Putamen (tissue), 1 donor: Measurements from ENCODE around the gene CDH18.
A peak's percentile ranks its signal among the peaks of the same experiment; 100 is the strongest.

ENCODE experiments used
- DNase-seq: peaks from one replicate; pipeline ENCODE4 v3.0.0-alpha.2; 2016; ENCODE audit warnings: low spot score

CDH18 gene

GRCh38 chr5:19733612-19734495 is 254.1 kb downstream of the CDH18 start:
- DNase-seq, result no peak

DNA sequence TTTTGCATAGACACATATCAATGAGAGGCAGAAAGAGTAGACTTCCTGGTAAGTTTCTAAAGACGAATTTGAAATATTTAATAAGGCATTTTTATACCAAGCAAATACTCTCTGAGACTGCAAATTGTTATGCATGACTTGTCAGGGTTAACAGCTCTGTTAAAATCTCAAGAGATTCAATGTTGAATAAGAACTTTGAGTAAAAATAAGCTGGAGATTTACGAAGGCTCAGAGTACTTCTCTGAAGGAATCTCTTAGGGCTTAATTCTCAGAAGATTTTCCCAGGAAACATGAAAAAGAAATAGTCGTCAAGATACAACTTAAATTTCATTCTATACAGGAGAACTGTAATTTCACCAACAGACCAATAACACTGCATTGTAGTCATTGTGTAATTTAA is 259.4 kb downstream of the CDH18 start:
- no peak for DNase-seq

DNA sequence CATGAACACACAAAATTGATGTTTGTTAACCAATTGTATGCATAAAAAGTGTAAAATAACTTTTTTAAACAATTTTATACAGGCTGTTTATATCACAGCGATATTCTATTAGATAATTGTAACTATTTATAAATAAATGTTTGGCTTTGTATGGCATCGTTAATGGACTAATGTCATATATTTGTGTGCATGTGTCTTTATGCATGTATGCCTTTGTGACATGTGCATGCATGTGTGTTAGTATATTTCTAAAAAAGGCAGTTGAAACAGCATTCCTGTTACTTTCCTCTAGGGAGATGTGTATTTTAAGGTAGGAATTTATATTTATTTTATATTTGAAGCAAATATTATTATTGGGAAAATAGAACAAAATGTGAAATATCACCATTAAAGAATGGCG is 268.9 kb downstream of the CDH18 start:
- no peak for DNase-seq

DNA sequence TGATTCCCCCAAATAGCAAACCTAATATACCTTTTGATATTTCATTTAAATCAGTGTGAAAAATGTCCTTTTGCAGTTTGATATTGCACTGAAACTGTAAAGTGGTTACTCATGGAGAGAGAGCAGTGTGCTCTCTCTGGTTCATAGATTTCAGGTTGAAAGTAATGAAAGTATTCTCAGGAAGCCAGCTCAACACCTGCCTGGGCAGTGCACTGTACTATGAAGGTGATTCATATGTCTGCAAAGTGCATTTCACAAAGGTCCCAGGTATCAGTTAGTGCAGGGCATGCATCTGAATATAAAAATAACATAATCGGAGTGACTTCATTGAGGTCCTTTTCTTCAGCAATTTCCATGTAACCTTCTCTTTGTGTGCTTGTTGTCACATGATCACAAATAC is 274.3 kb downstream of the CDH18 start:
- no peak for DNase-seq

GRCh38 chr5:19709403-19709802 is 278.6 kb downstream of the CDH18 start:
- DNase-seq, result no peak

- no peak for DNase-seq
Observed at GRCh38 chr5:19706776-19707175, 281.2 kb downstream of the CDH18 start.

- no peak for DNase-seq
Observed at GRCh38 chr5:19701731-19702130, 286.3 kb downstream of the CDH18 start.

GRCh38 chr5:19694949-19695611 is 292.9 kb downstream of the CDH18 start:
- DNase-seq, result no peak

- DNase-seq, result no peak
Observed at GRCh38 chr5:19690978-19691377, 297.0 kb downstream of the CDH18 start.

DNA sequence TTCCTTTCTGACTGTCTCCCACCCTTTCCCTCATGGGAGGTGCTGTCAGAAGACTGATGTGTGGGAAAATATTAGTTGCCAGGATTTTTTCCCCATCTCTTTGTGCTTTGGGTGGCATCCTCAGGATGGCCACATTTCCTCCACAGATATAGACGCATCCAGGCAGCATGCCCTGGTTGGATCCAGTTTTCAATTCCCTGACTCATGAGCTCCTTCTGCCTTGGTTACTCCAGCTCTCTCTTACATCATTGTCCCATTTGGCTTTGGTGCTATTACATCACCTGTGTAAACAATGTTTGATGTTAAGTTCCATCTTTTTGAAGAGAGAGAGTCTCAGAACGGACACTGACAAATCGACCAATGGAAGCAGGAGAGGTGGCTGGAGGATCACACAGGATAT is 302.5 kb downstream of the CDH18 start:
- no peak for DNase-seq

GRCh38 chr5:19676895-19677294 is 311.1 kb downstream of the CDH18 start:
- no peak for DNase-seq

GRCh38 chr5:19660679-19661078 is 327.3 kb downstream of the CDH18 start:
- no peak for DNase-seq

DNA sequence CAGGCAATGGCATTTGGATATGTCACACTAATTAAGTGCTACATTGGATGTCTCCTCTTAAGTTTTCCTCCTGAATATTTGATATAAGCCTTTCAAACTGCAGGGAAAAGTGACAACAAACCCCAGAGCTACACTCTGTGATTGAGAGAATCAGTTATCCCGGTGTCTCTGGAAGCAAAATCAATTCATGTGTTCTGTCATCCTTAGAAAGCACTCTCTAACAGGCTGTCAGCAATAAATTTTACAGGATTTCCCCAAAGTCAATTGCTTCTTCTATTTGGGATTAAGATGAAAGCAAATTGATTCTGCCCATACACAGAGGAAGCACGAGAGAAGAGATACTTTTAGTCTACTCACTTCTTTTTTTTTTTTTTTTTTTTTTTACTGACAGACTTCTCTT is 332.4 kb downstream of the CDH18 start:
- no peak for DNase-seq

DNA sequence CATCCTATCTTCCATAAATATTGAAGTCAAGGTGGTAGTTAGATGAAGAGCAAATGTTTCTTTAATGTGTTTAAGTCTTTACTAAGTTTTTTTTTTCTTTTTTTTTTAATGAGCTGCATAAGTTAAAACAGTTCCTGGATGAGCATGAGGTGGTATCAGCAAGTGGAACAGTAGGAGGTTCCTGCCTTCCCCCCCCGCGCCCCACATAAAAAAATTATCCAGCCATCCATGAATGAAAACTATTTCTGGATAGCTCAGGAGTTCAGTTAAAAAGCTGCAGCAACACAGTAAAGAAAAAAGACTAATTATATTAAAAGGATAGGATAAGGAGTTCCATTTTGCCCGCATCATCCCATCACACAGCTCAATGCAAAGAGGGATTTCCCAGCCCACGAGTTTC is 349.5 kb downstream of the CDH18 start:
- DNase-seq, result no peak

GRCh38 chr5:19630876-19631275 is 357.1 kb downstream of the CDH18 start:
- no peak for DNase-seq

- DNase-seq, result no peak
Observed at GRCh38 chr5:19626211-19626610, 361.8 kb downstream of the CDH18 start.

DNA sequence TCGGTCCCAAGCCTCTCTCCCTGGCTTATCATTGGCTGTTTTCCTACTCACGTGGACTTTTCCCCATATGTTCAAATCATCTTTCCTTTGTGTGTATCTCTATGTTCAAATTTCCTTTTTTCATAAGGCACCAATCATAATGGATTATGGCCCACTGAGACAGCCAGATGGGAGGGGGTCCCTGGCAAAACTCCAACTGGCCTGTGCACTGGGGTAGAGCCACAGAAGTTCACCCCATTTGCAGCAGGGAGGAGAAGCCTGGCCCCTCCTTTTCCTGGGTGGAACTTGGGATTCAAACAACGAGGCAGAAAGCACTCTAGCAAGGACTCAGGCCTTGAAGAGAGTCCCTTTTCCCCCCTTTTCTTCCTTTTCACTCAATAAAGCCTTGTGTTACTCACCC is 362.4 kb downstream of the CDH18 start:
- no peak for DNase-seq

DNA sequence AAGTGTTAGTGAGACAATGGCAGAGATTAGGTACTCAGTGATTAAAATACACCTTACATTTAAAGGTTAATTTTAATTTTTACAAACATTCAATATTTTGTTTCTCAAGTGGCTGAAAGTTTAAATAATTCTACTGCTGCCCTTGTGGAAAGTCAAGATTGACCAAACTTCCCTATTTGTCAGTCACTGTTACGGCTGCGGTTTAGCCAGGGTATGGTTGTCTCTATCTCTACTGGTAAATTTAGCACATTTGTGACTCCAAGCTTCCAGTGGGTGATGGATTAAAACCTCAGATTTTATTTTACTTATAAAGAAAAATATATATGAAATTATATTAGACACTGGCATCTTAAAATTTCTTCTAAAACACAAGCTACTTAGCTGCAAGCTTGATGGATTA is 368.4 kb downstream of the CDH18 start:
- DNase-seq, result no peak

DNA sequence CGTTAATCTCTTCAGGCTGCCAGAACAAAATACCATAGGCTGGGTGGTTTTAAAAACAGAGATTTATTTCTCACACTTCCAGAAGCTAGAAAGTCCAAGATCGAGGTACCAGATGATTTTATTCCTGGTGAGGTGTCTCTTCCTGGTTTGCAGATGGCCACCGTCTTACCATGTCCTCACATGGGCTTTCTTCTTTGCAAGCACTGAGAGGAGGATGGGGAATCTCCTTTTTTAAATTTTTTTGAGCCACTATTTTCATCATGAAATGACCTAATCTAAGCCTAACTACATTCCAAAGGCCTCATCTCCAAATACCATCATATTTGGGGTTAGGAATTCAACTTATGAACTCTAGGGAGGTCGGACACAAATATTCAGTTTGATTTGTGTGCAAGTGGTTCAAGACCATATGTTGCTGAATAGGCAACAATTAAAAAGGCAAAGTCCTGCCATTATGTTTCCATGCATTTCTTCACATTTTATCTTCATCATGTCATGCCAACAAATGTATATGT is 371.2 kb downstream of the CDH18 start:
- DNase-seq, result no peak

- no peak for DNase-seq
Observed at GRCh38 chr5:19615661-19616060, 372.3 kb downstream of the CDH18 start.

GRCh38 chr5:19615071-19615470 is 372.9 kb downstream of the CDH18 start:
- no peak for DNase-seq

DNA sequence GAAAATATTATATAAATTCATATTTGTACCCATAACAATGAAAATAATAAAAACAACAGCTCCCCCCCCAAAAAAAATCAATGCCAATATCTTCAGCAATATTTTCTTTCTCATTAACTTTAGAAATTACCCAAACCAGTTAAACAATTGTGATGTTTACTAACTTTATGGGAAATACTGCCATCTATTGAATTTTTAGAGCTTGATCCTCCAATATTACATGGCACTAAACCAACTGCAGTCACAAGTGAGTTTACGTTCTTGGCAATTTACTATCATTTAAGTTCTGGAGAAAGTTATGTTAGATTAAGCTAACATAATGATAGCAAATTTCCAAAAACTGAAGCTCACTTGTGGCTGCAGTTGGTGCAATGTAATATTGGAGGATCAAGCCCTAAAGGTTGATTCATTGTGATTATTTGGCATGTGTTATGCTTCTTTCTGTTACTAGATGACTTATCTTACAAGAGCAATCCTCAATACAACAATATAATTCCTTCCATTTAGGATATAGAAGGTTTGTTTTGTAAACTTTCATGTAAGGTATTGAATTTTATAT is 379.5 kb downstream of the CDH18 start:
- DNase-seq, result peak; percentile 7

DNA sequence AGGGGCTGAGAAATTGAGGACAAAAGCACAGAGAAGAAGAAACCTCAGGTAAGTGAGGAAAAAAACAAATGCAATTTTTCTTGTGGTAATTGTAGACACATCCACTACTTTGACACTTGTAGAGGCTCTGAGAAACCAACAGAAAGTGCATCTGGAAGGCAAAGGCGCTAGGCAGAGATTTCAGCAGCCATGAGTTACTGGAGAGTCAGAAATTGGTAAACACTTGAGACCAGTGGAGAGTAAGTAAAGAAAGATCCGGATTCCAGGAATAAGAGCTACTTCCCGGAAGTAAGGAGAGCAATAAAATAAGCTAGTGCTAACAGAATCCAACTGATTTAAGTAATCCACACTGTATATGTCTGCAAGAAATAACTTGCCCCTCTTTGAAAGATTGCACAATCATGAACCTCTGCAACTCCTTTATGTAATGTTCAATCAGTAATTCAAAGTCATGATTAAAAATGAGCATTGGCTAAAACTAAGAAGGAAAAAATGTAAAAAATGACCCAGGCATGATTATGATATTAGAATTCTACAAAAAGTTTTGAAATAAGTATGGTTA is 382.1 kb downstream of the CDH18 start:
- no peak for DNase-seq
